HCT116 (cell line): Measurements from ENCODE around the gene AFAP1L2. TPM values are rescaled to one million over a fixed set of nuclear protein-coding genes. Genes with fewer than 3 reads are reported as not detected.

Source experiments
- ATAC-seq: fragments of 200-7000 bp; cut with Tn5 transposase; 2 replicates; pipeline ENCODE4 v1.9.1; 2020; ENCODE audit warnings: mild to moderate bottlenecking, moderate library complexity
- BruUV-seq: library from RNA; stranded (reverse); fragments of 400-500 nt; replicated peaks from 2 replicates; lab custom pipeline; 2021; lab: Mats Ljungman, UMichigan
- CTCF ChIA-PET: fragments of 300-600 bp; sonication (Branson Sonifier 250); formaldehyde crosslinking; loops from one replicate; lab custom pipeline; 2021; ENCODE audit warnings: antibody characterized with exemption; lab: Charles Lee
- POLR2A ChIA-PET: fragments of 300-600, 350-600 bp; sonication (Branson Sonifier 250); formaldehyde crosslinking; loops from one replicate; lab custom pipeline; 2021; ENCODE audit warnings: antibody characterized with exemption; lab: Charles Lee
- RAD21 ChIA-PET, 2 experiments: fragments of 300-600 bp; sonication (Branson Sonifier 250); formaldehyde crosslinking; loops; one replicate each; lab custom pipeline; 2023; ENCODE audit warnings: low total read pairs in 2 of 2; ENCODE audit not compliant: uncharacterized antibody in 2 of 2, unreplicated experiment in 2 of 2, low non-redundant PET in 1 of 2; lab: Charles Lee
- DNase-seq: peaks from one replicate; pipeline ENCODE4 v3.0.0-alpha.2; 2010; ENCODE audit warnings: low read depth, low spot score
- H2AFZ ChIP-seq: fragments of 200-600 bp; shearing (Covaris generic), sonication (generic); 2 replicates; pipeline ENCODE4 v1.6.1; 2017; ENCODE audit warnings: low read depth, mixed run types, mixed read lengths, antibody characterized with exemption, low read length; ENCODE audit not compliant: poor library complexity, severe bottlenecking
- H3K27ac ChIP-seq: 2 replicates; pipeline ENCODE4 v1.5.1; 2012; ENCODE audit warnings: low read depth, low read length
- H3K27me3 ChIP-seq: fragments of 200-600 bp; sonication (generic); 2 replicates; pipeline ENCODE4 v1.6.1; 2016; ENCODE audit warnings: mixed run types, low read length, mixed read lengths; ENCODE audit not compliant: insufficient read depth
- H3K36me3 ChIP-seq, 2 experiments: fragments of 200-500 bp in 1 of 2; fragments of 200-600 bp in 1 of 2; sonication (Bioruptor generic) in 1 of 2; sonication (generic) in 1 of 2; 2 replicates each; pipeline versions ENCODE4 v1.5.1 to v1.6.1; 2014 to 2016; ENCODE audit warnings: low read length in 2 of 2, inconsistent platforms in 1 of 2, mixed read lengths in 1 of 2, mixed run types in 1 of 2; ENCODE audit not compliant: insufficient read depth in 2 of 2, control insufficient read depth in 1 of 2
- H3K4me1 ChIP-seq, 2 experiments: fragments of 200-600 bp in 1 of 2; sonication (generic) in 1 of 2; 2 replicates each; pipeline versions ENCODE4 v1.5.1 to v1.6.1; 2012 to 2017; ENCODE audit warnings: low read length in 2 of 2, inconsistent platforms in 1 of 2, mild to moderate bottlenecking in 1 of 2, mixed read lengths in 1 of 2, mixed run types in 1 of 2, moderate library complexity in 1 of 2; ENCODE audit not compliant: insufficient read depth in 2 of 2, control insufficient read depth in 1 of 2
- H3K4me2 ChIP-seq: fragments of 200-600 bp; sonication (generic); 2 replicates; pipeline ENCODE4 v1.6.1; 2017; ENCODE audit warnings: mixed run types, low read length, mixed read lengths
- H3K4me3 ChIP-seq, 2 experiments: fragments of 200-600 bp in 1 of 2; sonication (generic) in 1 of 2; replicated peaks in 1 of 2; 2 replicates each; pipeline ENCODE4 v1.5.1; 2011 to 2016; ENCODE audit warnings: low read length in 2 of 2, control low read depth in 1 of 2, low read depth in 1 of 2, mild to moderate bottlenecking in 1 of 2, mixed read lengths in 1 of 2, mixed run types in 1 of 2
- H3K79me2 ChIP-seq: fragments of 200-600 bp; sonication (generic); 2 replicates; pipeline ENCODE4 v1.6.1; 2017; ENCODE audit warnings: mild to moderate bottlenecking, mixed run types, low read length, moderate library complexity, mixed read lengths; ENCODE audit not compliant: insufficient read depth
- H3K9ac ChIP-seq: fragments of 200-600 bp; sonication (generic); 2 replicates; pipeline ENCODE4 v1.6.1; 2016; ENCODE audit warnings: low read length, mixed read lengths
- H3K9me2 ChIP-seq: fragments of 200-600 bp; sonication (generic), shearing (Covaris generic); 2 replicates; pipeline ENCODE4 v1.6.1; 2017; ENCODE audit warnings: mixed run types, mild to moderate bottlenecking, moderate library complexity; ENCODE audit not compliant: insufficient read depth
- H3K9me3 ChIP-seq, 2 experiments: fragments of 200-500 bp in 1 of 2; fragments of 200-600 bp in 1 of 2; sonication (Bioruptor generic) in 1 of 2; sonication (generic) in 1 of 2; 2 replicates each; pipeline ENCODE4 v1.6.1; 2014 to 2017; ENCODE audit warnings: low read length in 2 of 2, mixed read lengths in 2 of 2, inconsistent platforms in 1 of 2, low read depth in 1 of 2, mild to moderate bottlenecking in 1 of 2, mixed run types in 1 of 2, moderate library complexity in 1 of 2; ENCODE audit not compliant: control insufficient read depth in 1 of 2, insufficient read depth in 1 of 2
- H4K20me1 ChIP-seq: fragments of 200-600 bp; sonication (generic), shearing (Covaris generic); 2 replicates; pipeline ENCODE4 v1.6.1; 2017; ENCODE audit warnings: mixed run types, mild to moderate bottlenecking, moderate library complexity; ENCODE audit not compliant: insufficient read depth
- EGR1 ChIP-seq: IDR thresholded peaks from 2 replicates; pipeline ENCODE4 v1.6.1; 2012; ENCODE audit warnings: low read depth
- ELF1 ChIP-seq: IDR thresholded peaks from 2 replicates; pipeline ENCODE4 v1.6.1; 2012; ENCODE audit warnings: low read depth, borderline replicate concordance
- EZH2 ChIP-seq: fragments of 200-600 bp; sonication (generic); IDR thresholded peaks from 2 replicates; pipeline ENCODE4 v1.6.1; 2017; ENCODE audit warnings: antibody characterized with exemption, mixed run types
- EZH2phosphoT487 ChIP-seq: fragments of 200-600 bp; IDR thresholded peaks from 2 replicates; pipeline ENCODE4 v1.6.1; 2018; ENCODE audit warnings: antibody characterized with exemption, borderline replicate concordance
- FOSL1 ChIP-seq: IDR thresholded peaks from 2 replicates; pipeline ENCODE4 v1.6.1; 2012; ENCODE audit warnings: low read depth
- JUND ChIP-seq: IDR thresholded peaks from 2 replicates; pipeline ENCODE4 v1.6.1; 2012
- MAX ChIP-seq: IDR thresholded peaks from 2 replicates; pipeline ENCODE4 v1.6.1; 2012
- POLR2A ChIP-seq: IDR thresholded peaks from 2 replicates; pipeline ENCODE4 v1.7.0; 2011; ENCODE audit warnings: borderline replicate concordance; ENCODE audit not compliant: insufficient read depth, insufficient read length; ENCODE audit errors: extremely low read depth
- POLR2AphosphoS5 ChIP-seq: IDR thresholded peaks from 2 replicates; pipeline ENCODE4 v1.6.1; 2011; ENCODE audit warnings: mild to moderate bottlenecking, low read depth, low read length, moderate library complexity
- SIN3A ChIP-seq: IDR thresholded peaks from 2 replicates; pipeline ENCODE4 v1.6.1; 2012; ENCODE audit warnings: low read depth
- SP1 ChIP-seq: IDR thresholded peaks from 2 replicates; pipeline ENCODE4 v1.6.1; 2012; ENCODE audit warnings: low read depth
- TCF7L2 ChIP-seq: IDR thresholded peaks from 2 replicates; pipeline ENCODE4 v1.7.0; 2011; ENCODE audit warnings: borderline replicate concordance, inconsistent platforms; ENCODE audit not compliant: insufficient read depth, insufficient read length; ENCODE audit errors: extremely low read depth
- YY1 ChIP-seq: IDR thresholded peaks from 2 replicates; pipeline ENCODE4 v1.6.1; 2011; ENCODE audit warnings: low read length, low read depth, moderate library complexity, mild to moderate bottlenecking; ENCODE audit not compliant: insufficient replicate concordance; ENCODE audit errors: extremely low read depth
- ZFX ChIP-seq: fragments of 450-650 bp; IDR thresholded peaks from 2 replicates; pipeline ENCODE4 v1.6.1; 2017
- intact Hi-C: fragments of 100-400 bp; cut with micrococcal nuclease; formaldehyde crosslinking; loops from 2 replicates; pipeline ENCODE4 v1.10.0; 2022
- total RNA-seq: library from RNA; stranded (reverse); gene quantifications from one replicate; pipeline ENCODE4 v1.2.1, GENCODE V29; 2021; ENCODE audit not compliant: unreplicated experiment
- TF ChIP-seq, protein P1 (sequence below), 3 experiments: fragments of 200-600 bp in 1 of 3; sonication (generic) in 1 of 3; IDR thresholded peaks in 2 of 3; conservative IDR thresholded peaks in 1 of 3; 2 replicates each; pipeline ENCODE4 v1.5.1; 2012 to 2017; ENCODE audit warnings: low read depth in 2 of 3, low read length in 2 of 3, antibody characterized with exemption in 1 of 3, borderline replicate concordance in 1 of 3, control low read depth in 1 of 3, mild to moderate bottlenecking in 1 of 3, mixed read lengths in 1 of 3, mixed run types in 1 of 3, moderate library complexity in 1 of 3; ENCODE audit not compliant: insufficient read depth in 1 of 3
- TF ChIP-seq, protein P2 (sequence below): IDR thresholded peaks from 2 replicates; pipeline ENCODE4 v1.6.1; 2012; ENCODE audit warnings: low read depth
- TF ChIP-seq, protein P3 (sequence below): IDR thresholded peaks from 2 replicates; pipeline ENCODE4 v1.6.1; 2011; ENCODE audit warnings: mild to moderate bottlenecking, low read length, moderate library complexity; ENCODE audit not compliant: insufficient replicate concordance; ENCODE audit errors: extremely low read depth

The AFAP1L2 gene
- total RNA-seq, 1 experiment from 2014 or later = 0.93 TPM

DNA sequence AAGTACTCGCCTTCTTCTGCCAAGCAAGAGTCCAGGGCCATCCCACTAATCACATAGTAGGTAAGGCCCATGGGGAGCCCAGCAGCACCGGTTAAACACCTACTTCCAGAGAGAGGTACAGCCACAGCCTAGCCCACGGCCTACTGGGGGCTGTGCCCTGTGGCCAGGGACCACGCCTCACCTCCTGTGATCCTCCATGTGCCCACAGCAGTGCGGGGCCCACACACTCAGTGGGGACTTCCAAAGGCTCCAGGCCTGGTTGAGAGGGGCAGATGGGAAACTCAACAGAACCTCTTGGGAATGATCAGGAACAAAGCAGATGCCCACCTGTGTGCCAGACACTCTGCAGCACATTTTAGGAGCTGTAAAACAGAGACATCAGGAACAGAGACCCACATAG is 19.7 kb downstream of the AFAP1L2 start:
- Histone ChIP-seq H3K36me3 (no peaks in the 10 kb centered on the region), H3K27me3 (peaks cover 10% of the 10 kb centered on the region; the same call in 1 of the 2 replicates), H2AFZ (no peak overlapping the region), H3K4me3 (no peak overlapping the region), H3K9me2 (no peaks in the 10 kb centered on the region), H3K4me1 (peaks cover 5 to 10% of the 10 kb centered on the region in 2 experiments), H3K79me2 (no peaks in the 10 kb centered on the region), H3K4me2 (no peak overlapping the region), H3K27ac (no peak overlapping the region), H3K9me3 (no peaks in the 10 kb centered on the region), H3K9ac (no peak overlapping the region), H4K20me1 (no peaks in the 10 kb centered on the region)
- BruUV-seq = no TSS peak
- RAD21 ChIA-PET = no interaction called here
- TF ChIP-seq, protein P1, sequence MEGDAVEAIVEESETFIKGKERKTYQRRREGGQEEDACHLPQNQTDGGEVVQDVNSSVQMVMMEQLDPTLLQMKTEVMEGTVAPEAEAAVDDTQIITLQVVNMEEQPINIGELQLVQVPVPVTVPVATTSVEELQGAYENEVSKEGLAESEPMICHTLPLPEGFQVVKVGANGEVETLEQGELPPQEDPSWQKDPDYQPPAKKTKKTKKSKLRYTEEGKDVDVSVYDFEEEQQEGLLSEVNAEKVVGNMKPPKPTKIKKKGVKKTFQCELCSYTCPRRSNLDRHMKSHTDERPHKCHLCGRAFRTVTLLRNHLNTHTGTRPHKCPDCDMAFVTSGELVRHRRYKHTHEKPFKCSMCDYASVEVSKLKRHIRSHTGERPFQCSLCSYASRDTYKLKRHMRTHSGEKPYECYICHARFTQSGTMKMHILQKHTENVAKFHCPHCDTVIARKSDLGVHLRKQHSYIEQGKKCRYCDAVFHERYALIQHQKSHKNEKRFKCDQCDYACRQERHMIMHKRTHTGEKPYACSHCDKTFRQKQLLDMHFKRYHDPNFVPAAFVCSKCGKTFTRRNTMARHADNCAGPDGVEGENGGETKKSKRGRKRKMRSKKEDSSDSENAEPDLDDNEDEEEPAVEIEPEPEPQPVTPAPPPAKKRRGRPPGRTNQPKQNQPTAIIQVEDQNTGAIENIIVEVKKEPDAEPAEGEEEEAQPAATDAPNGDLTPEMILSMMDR (IDR thresholded peaks at IDR 0.05 in 2 of 3, conservative IDR thresholded peaks at IDR 0.05 in 1 of 3; ENCODE audit: borderline replicate concordance in 1 of 3, insufficient read depth in 1 of 3, low read depth in 2 of 3, low read length in 2 of 3) = no peak
- TF ChIP-seq POLR2AphosphoS5 (no peak), ZFX (no peak), TCF7L2 (no peak), EZH2phosphoT487 (no peak), SIN3A (no peak), MAX (no peak), EZH2 (no peak), SP1 (no peak), POLR2A (no peak), EGR1 (no peak), ELF1 (no peak), FOSL1 (no peak), JUND (no peak), YY1 (no peak)
- TF ChIP-seq, protein P2, sequence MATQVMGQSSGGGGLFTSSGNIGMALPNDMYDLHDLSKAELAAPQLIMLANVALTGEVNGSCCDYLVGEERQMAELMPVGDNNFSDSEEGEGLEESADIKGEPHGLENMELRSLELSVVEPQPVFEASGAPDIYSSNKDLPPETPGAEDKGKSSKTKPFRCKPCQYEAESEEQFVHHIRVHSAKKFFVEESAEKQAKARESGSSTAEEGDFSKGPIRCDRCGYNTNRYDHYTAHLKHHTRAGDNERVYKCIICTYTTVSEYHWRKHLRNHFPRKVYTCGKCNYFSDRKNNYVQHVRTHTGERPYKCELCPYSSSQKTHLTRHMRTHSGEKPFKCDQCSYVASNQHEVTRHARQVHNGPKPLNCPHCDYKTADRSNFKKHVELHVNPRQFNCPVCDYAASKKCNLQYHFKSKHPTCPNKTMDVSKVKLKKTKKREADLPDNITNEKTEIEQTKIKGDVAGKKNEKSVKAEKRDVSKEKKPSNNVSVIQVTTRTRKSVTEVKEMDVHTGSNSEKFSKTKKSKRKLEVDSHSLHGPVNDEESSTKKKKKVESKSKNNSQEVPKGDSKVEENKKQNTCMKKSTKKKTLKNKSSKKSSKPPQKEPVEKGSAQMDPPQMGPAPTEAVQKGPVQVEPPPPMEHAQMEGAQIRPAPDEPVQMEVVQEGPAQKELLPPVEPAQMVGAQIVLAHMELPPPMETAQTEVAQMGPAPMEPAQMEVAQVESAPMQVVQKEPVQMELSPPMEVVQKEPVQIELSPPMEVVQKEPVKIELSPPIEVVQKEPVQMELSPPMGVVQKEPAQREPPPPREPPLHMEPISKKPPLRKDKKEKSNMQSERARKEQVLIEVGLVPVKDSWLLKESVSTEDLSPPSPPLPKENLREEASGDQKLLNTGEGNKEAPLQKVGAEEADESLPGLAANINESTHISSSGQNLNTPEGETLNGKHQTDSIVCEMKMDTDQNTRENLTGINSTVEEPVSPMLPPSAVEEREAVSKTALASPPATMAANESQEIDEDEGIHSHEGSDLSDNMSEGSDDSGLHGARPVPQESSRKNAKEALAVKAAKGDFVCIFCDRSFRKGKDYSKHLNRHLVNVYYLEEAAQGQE = no peak
- TF ChIP-seq, protein P3, sequence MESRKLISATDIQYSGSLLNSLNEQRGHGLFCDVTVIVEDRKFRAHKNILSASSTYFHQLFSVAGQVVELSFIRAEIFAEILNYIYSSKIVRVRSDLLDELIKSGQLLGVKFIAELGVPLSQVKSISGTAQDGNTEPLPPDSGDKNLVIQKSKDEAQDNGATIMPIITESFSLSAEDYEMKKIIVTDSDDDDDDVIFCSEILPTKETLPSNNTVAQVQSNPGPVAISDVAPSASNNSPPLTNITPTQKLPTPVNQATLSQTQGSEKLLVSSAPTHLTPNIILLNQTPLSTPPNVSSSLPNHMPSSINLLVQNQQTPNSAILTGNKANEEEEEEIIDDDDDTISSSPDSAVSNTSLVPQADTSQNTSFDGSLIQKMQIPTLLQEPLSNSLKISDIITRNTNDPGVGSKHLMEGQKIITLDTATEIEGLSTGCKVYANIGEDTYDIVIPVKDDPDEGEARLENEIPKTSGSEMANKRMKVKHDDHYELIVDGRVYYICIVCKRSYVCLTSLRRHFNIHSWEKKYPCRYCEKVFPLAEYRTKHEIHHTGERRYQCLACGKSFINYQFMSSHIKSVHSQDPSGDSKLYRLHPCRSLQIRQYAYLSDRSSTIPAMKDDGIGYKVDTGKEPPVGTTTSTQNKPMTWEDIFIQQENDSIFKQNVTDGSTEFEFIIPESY = no peak
- DNase-seq = no peak
- no peak for ATAC-seq
- intact Hi-C loops = no loop called here
- CTCF ChIA-PET = no interaction called here
- POLR2A ChIA-PET = no interaction called here
